GM12878 (cell line): Measurements from ENCODE around the gene ANKRD24. TPM values are rescaled to one million over a fixed set of nuclear protein-coding genes. Genes with fewer than 3 reads are reported as not detected.

ENCODE experiments used
- ATAC-seq: fragments of 200-7000 bp; cut with Tn5 transposase; 3 replicates; pipeline ENCODE4 v1.9.1; 2020; ENCODE audit warnings: mild to moderate bottlenecking, moderate library complexity
- BruUV-seq: library from RNA; stranded (reverse); fragments of 400-500 nt; replicated peaks from 2 replicates; lab custom pipeline; 2021; lab: Mats Ljungman, UMichigan
- CTCF ChIA-PET: fragments of 300-600 bp; sonication (Branson Sonifier 250); formaldehyde crosslinking; extraction: SDS; loops from one replicate; lab custom pipeline; 2021; ENCODE audit warnings: inconsistent platforms; lab: Yijun Ruan, JAX
- POLR2A ChIA-PET: fragments of 350-600 bp; formaldehyde crosslinking; extraction: SDS; loops from one replicate; lab custom pipeline; 2021; ENCODE audit warnings: inconsistent platforms; lab: Charles Lee
- RAD21 ChIA-PET: fragments of 300-600 bp; sonication (Branson Sonifier 250); formaldehyde crosslinking; loops from one replicate; lab custom pipeline; 2023; ENCODE audit warnings: antibody characterized with exemption; ENCODE audit not compliant: unreplicated experiment; lab: Charles Lee
- SMC1A ChIA-PET: fragments of 300-600 bp; sonication (Branson Sonifier 250); formaldehyde crosslinking; loops from one replicate; lab custom pipeline; 2023; ENCODE audit not compliant: unreplicated experiment, uncharacterized antibody; lab: Charles Lee
- DNase-seq: peaks from one replicate; pipeline ENCODE4 v3.0.0-alpha.2; 2011; ENCODE audit warnings: low read depth, low spot score
- FAIRE-seq: peaks from 3 replicates; lab custom pipeline; 2011; peaks lifted over from hg19 to GRCh38; lab: Jason Lieb, UNC
- H2AFZ ChIP-seq: 2 replicates; pipeline ENCODE4 v1.6.0; 2011; ENCODE audit warnings: low read depth, low read length, control low read depth; ENCODE audit not compliant: control insufficient read depth
- H3K27ac ChIP-seq: 2 replicates; pipeline ENCODE4 v1.5.1; 2011; ENCODE audit warnings: control low read depth; ENCODE audit not compliant: control insufficient read depth, insufficient read depth
- H3K27me3 ChIP-seq, 2 experiments: replicated peaks in 1 of 2; 2 replicates each; pipeline versions ENCODE4 v1.6.0 to v1.6.1; 2011; ENCODE audit warnings: low read length in 1 of 2; ENCODE audit not compliant: control insufficient read depth in 2 of 2, insufficient read depth in 2 of 2
- H3K36me3 ChIP-seq, 2 experiments: 2 replicates each; pipeline ENCODE4 v1.5.1; 2011; ENCODE audit warnings: low read length in 1 of 2; ENCODE audit not compliant: control insufficient read depth in 2 of 2, insufficient read depth in 2 of 2
- H3K4me1 ChIP-seq: 2 replicates; pipeline ENCODE4 v1.6.1; 2011; ENCODE audit warnings: mild to moderate bottlenecking, low read length, moderate library complexity, mixed read lengths; ENCODE audit not compliant: control insufficient read depth, insufficient read depth
- H3K4me2 ChIP-seq: 2 replicates; pipeline ENCODE4 v1.6.0; 2011; ENCODE audit warnings: control low read depth; ENCODE audit not compliant: control insufficient read depth, insufficient read depth
- H3K4me3 ChIP-seq: fragments of 200-600 bp; sonication (generic); 2 replicates; pipeline ENCODE4 v1.5.1; 2016
- H3K79me2 ChIP-seq: 2 replicates; pipeline ENCODE4 v1.6.0; 2011; ENCODE audit warnings: low read length; ENCODE audit not compliant: control insufficient read depth, insufficient read depth
- H3K9ac ChIP-seq: 2 replicates; pipeline ENCODE4 v1.8.0; 2011; ENCODE audit warnings: low read length, control low read depth, mixed read lengths; ENCODE audit not compliant: control insufficient read depth, insufficient read depth
- H3K9me3 ChIP-seq: replicated peaks from 3 replicates; pipeline ENCODE4 v1.5.1; 2011; ENCODE audit warnings: mild to moderate bottlenecking, low read length; ENCODE audit not compliant: control insufficient read depth, insufficient read depth
- H4K20me1 ChIP-seq: 2 replicates; pipeline ENCODE4 v1.6.0; 2011; ENCODE audit not compliant: control insufficient read depth, insufficient read depth
- ASH2L ChIP-seq: fragments of 300-600, 200-600 bp; sonication (generic); IDR thresholded peaks from 2 replicates; pipeline ENCODE4 v1.6.1; 2017; ENCODE audit warnings: low read depth, mild to moderate bottlenecking, borderline replicate concordance
- CHD2 ChIP-seq: IDR thresholded peaks from 2 replicates; pipeline ENCODE4 v1.6.1; 2011; ENCODE audit warnings: low read depth, low read length, improper control_type of control experiment, borderline replicate concordance
- CREB1 ChIP-seq: IDR thresholded peaks from 2 replicates; pipeline ENCODE4 v1.6.1; 2012; ENCODE audit warnings: low read depth, mild to moderate bottlenecking, inconsistent platforms
- EGR1 ChIP-seq, 2 experiments: IDR thresholded peaks; 1 replicate in 1 of 2; 2 replicates in 1 of 2; pipeline ENCODE4 v1.6.1; 2011 to 2012; ENCODE audit warnings: low read depth in 2 of 2, low read length in 2 of 2, borderline replicate concordance in 1 of 2, mild to moderate bottlenecking in 1 of 2, moderate library complexity in 1 of 2
- FOXK2 ChIP-seq: fragments of 450-650 bp; IDR thresholded peaks from 2 replicates; pipeline ENCODE4 v1.6.1; 2017; ENCODE audit warnings: mild to moderate bottlenecking, moderate library complexity
- HDAC2 ChIP-seq: fragments of 200-600 bp; sonication (generic); IDR thresholded peaks from 2 replicates; pipeline ENCODE4 v1.6.1; 2017
- IKZF1 ChIP-seq: fragments of 450-650 bp; conservative IDR thresholded peaks from 2 replicates; pipeline ENCODE4 v1.6.1; 2017; ENCODE audit warnings: antibody characterized with exemption, mild to moderate bottlenecking
- IRF4 ChIP-seq: IDR thresholded peaks from 2 replicates; pipeline ENCODE4 v1.6.1; 2011; ENCODE audit warnings: low read depth, low read length
- JUND ChIP-seq: IDR thresholded peaks from 2 replicates; pipeline ENCODE4 v1.6.1; 2012; ENCODE audit warnings: low read depth, mild to moderate bottlenecking, low read length, improper control_type of control experiment, moderate library complexity
- KLF5 ChIP-seq: fragments of 450-650 bp; IDR thresholded peaks from 2 replicates; pipeline ENCODE4 v1.6.1; 2014; ENCODE audit warnings: mild to moderate bottlenecking; ENCODE audit not compliant: partially characterized antibody
- NBN ChIP-seq: fragments of 450-650 bp; IDR thresholded peaks from 2 replicates; pipeline ENCODE4 v1.6.1; 2016
- NFXL1 ChIP-seq: fragments of 450-650 bp; IDR thresholded peaks from 2 replicates; pipeline ENCODE4 v1.6.1; 2017; ENCODE audit warnings: antibody characterized with exemption, mild to moderate bottlenecking, borderline replicate concordance
- NFYA ChIP-seq: IDR thresholded peaks from 2 replicates; pipeline ENCODE4 v1.6.1; 2011; ENCODE audit warnings: low read depth, mild to moderate bottlenecking, low read length, improper control_type of control experiment, borderline replicate concordance
- NFYB ChIP-seq: IDR thresholded peaks from 2 replicates; pipeline ENCODE4 v1.6.1; 2011; ENCODE audit warnings: low read depth, mild to moderate bottlenecking, low read length, improper control_type of control experiment, moderate library complexity; ENCODE audit not compliant: insufficient read depth
- POLR2A ChIP-seq: IDR thresholded peaks from 2 replicates; pipeline ENCODE4 v1.6.1; 2011; ENCODE audit warnings: low read depth, mild to moderate bottlenecking, low read length
- POLR2AphosphoS5 ChIP-seq: IDR thresholded peaks from 2 replicates; pipeline ENCODE4 v1.6.1; 2011; ENCODE audit warnings: mild to moderate bottlenecking, low read length, inconsistent platforms
- RFX5 ChIP-seq: IDR thresholded peaks from 2 replicates; pipeline ENCODE4 v1.6.1; 2011; ENCODE audit warnings: low read depth, low read length, improper control_type of control experiment
- WRNIP1 ChIP-seq: IDR thresholded peaks from 2 replicates; pipeline ENCODE4 v1.6.1; 2011; ENCODE audit warnings: low read depth, low read length, improper control_type of control experiment, borderline replicate concordance
- YBX1 ChIP-seq: fragments of 450-650 bp; IDR thresholded peaks from 2 replicates; pipeline ENCODE4 v1.6.1; 2016; ENCODE audit warnings: antibody characterized with exemption
- WGBS: methylation state at CpG from one replicate; pipeline ENCODE4 v1.1.6; 2016; ENCODE audit warnings: low lambda C conversion rate; ENCODE audit not compliant: insufficient replicate concordance, insufficient coverage; ENCODE audit errors: missing lambda C conversion rate; 5-methylcytosine and 5-hydroxymethylcytosine counted together
- in situ Hi-C: fragments of 300-500 bp; cut with MboI; formaldehyde crosslinking; loops from 9 replicates; pipeline ENCODE4 v1.14.3; 2018; ENCODE audit warnings: mixed read lengths
- intact Hi-C: fragments of 100-400 bp; cut with micrococcal nuclease; formaldehyde crosslinking; loops from one replicate; pipeline ENCODE4 v1.14.2; 2022; ENCODE audit not compliant: unreplicated experiment
- polyA plus RNA-seq, 11 experiments: library from polyadenylated mRNA; depleted of rRNA in 4 of 11; unstranded in 6 of 11; stranded (reverse) in 5 of 11; fragments of >200 nt; fragmentation: Nextera tagmentation in 4 of 11; fragmentation: Illumina TruSeq in 1 of 11; extraction: Ambion mirVana in 4 of 11; extraction: Trizol in 1 of 11; gene quantifications; 1 replicate in 1 of 11; 2 replicates in 10 of 11; pipeline versions ENCODE4 v1.2.1 to v1.2.3, GENCODE V29; 2011 to 2016; ENCODE audit warnings: inconsistent platforms in 2 of 11, missing spikeins in 2 of 11, low read depth in 1 of 11
- total RNA-seq, 4 experiments: library from RNA; depleted of rRNA in 3 of 4; stranded (reverse); fragments of >200 nt in 3 of 4; fragmentation: Illumina TruSeq in 1 of 4; extraction: Trizol in 1 of 4; gene quantifications; 2 replicates each; pipeline versions ENCODE4 v1.2.1 to v1.2.3, GENCODE V29; 2013 to 2021
- TF ChIP-seq, protein P1 (sequence below): fragments of 450-650 bp; conservative IDR thresholded peaks from 2 replicates; pipeline ENCODE4 v1.6.1; 2017; ENCODE audit warnings: mild to moderate bottlenecking, moderate library complexity

ANKRD24 gene
- total and polyA plus RNA-seq, 10 of the 15 experiments (the other 5 are each of a cell fraction or from before 2014, with no cell fraction given): 0.02 to 0.59 (median 0.35) TPM; not detected in 1

DNA sequence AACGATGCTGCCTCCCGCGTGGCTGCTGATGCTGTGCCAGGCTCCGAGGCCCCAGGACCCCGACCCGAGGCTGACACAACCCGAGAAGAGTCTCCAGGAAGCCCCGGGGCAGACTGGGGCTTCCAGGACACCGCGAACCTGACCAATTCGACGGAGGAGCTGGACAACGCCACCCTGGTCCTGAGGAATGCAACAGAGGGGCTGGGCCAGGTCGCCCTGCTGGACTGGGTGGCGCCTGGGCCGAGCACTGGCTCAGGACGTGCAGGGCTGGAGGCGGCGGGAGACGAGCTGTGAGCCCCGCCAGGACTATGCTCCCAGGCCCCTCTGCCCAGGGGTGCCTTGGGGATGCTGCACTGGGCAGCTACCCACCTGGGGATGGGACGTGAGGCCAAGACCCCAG, 10.8 kb upstream of the ANKRD24 start:
- ATAC-seq: no peak

DNA sequence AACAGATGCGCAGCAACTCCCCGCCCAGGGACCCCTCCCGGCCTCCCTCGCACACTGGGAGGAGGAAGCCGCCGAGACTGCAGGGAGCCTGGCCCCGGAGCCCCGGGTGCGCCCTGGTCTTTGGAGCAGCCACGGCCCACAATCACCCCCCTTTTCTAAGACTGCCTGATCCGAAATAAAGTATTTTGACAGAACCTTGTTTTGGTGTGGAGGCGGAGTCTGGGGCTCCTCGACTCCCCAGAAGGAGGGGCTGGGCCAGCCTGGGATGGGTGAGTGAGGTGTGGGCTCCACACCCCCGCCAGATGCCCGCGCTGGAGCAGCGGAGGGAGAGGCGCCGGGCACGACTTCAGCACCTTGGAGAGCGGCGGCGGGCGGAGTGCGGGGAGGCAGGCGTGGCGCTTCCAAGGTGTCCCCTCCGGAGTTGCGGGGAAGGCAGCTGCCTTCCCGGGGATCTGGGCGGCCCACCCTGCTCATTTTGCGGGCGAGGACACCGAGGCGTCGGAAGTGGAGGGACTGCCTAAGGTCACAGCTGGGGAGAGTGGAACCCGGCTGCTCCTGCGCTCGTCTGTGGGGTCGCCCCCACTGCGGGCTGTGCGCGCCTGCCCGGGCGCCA, 9.5 kb upstream of the ANKRD24 start:
- RAD21 ChIA-PET: no interaction called here
- Histone ChIP-seq H3K9ac (no peak overlapping the region), H3K4me2 (no peak overlapping the region), H3K9me3 (no peaks in the 10 kb centered on the region), H3K36me3 (peaks cover 0 to 4% of the 10 kb centered on the region in 2 experiments; a peak in 2 of 4 replicates), H4K20me1 (no peaks in the 10 kb centered on the region), H3K27ac (no peak overlapping the region), H2AFZ (no peak overlapping the region), H3K4me1 (no peaks in the 10 kb centered on the region), H3K79me2 (no peaks in the 10 kb centered on the region), H3K4me3 (no peak overlapping the region), H3K27me3 (no peaks in the 10 kb centered on the region)
- POLR2A ChIA-PET: no interaction called here
- BruUV-seq: no TSS peak
- WGBS: 16% methylated on average over 45 of the region's 45 CpGs
- intact Hi-C loops (no loop called here), in situ Hi-C loops (no loop called here)
- CTCF ChIA-PET: no interaction called here
- SMC1A ChIA-PET: no interaction called here
- no peak for DNase-seq
- ATAC-seq: peak; percentile 81
- no peak for FAIRE-seq
- TF ChIP-seq KLF5: no peak
- no peak for TF ChIP-seq ASH2L
- TF ChIP-seq NBN: no peak
- TF ChIP-seq IRF4: no peak
- no peak for TF ChIP-seq EGR1 (IDR thresholded peaks at IDR 0.05; ENCODE audit: borderline replicate concordance in 1 of 2, low read depth in 2 of 2, low read length in 2 of 2)
- no peak for TF ChIP-seq RFX5
- TF ChIP-seq POLR2AphosphoS5: no peak
- TF ChIP-seq NFYB: no peak
- no peak for TF ChIP-seq JUND
- TF ChIP-seq IKZF1: peak; percentile 17; the same call in 1 of the 2 replicates
- no peak for TF ChIP-seq CREB1
- no peak for TF ChIP-seq WRNIP1
- peak; percentile 39; the same call in 1 of the 2 replicates for TF ChIP-seq POLR2A
- TF ChIP-seq CHD2: no peak

More for the DNA sequence above, 10.8 kb upstream of the ANKRD24 start:
- no peaks in the 10 kb centered on the region for H3K4me1 ChIP-seq
- no peak for DNase-seq
- no peak for FAIRE-seq
- H3K4me3 ChIP-seq: no peak overlapping the region
- BruUV-seq: no TSS peak
- H3K79me2 ChIP-seq: no peaks in the 10 kb centered on the region
- intact Hi-C loops (no loop called here), in situ Hi-C loops (no loop called here)
- ChIA-PET SMC1A (no interaction called here), POLR2A (no interaction called here), CTCF (interaction anchor here (1.4 kb wide), 1 partner anchor 184 kb away, joined by 3 read pairs; no protein-coding TSS in a partner anchor), RAD21 (no interaction called here)
- TF ChIP-seq NFXL1 (no peak), HDAC2 (no peak), FOXK2 (no peak), YBX1 (no peak), NBN (no peak), NFYA (no peak)
- TF ChIP-seq, protein P1, sequence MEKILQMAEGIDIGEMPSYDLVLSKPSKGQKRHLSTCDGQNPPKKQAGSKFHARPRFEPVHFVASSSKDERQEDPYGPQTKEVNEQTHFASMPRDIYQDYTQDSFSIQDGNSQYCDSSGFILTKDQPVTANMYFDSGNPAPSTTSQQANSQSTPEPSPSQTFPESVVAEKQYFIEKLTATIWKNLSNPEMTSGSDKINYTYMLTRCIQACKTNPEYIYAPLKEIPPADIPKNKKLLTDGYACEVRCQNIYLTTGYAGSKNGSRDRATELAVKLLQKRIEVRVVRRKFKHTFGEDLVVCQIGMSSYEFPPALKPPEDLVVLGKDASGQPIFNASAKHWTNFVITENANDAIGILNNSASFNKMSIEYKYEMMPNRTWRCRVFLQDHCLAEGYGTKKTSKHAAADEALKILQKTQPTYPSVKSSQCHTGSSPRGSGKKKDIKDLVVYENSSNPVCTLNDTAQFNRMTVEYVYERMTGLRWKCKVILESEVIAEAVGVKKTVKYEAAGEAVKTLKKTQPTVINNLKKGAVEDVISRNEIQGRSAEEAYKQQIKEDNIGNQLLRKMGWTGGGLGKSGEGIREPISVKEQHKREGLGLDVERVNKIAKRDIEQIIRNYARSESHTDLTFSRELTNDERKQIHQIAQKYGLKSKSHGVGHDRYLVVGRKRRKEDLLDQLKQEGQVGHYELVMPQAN: no peak
- no peaks in the 10 kb centered on the region for H3K9me3 ChIP-seq
- no peak overlapping the region for H3K27ac ChIP-seq
- no peaks in the 10 kb centered on the region for H3K27me3 ChIP-seq
- 30% methylated on average over 22 of the region's 22 CpGs for WGBS
- H4K20me1 ChIP-seq: no peaks in the 10 kb centered on the region
- no peak overlapping the region for H3K4me2 ChIP-seq
- no peak overlapping the region for H3K9ac ChIP-seq
- no peak overlapping the region for H2AFZ ChIP-seq
- peaks cover 0 to 4% of the 10 kb centered on the region in 2 experiments; a peak in 2 of 4 replicates for H3K36me3 ChIP-seq
